Gastrocnemius medialis (tissue), 4 donors: ENCODE data around the gene RAB41.
"Not testable (repeated sequence)": the region's sequence is repeated elsewhere in the genome, so short reads cannot be mapped to it uniquely, and the experiment has no call there.

Experiments
- CTCF ChIP-seq, 5 experiments: fragments of 450-650 bp in 3 of 5; fragments of 200-600 bp in 2 of 5; sonication (generic) in 2 of 5; IDR thresholded peaks in 4 of 5; conservative IDR thresholded peaks in 1 of 5; 1 replicate in 4 of 5; 2 replicates in 1 of 5; pipeline ENCODE4 v1.5.1; 2016 to 2019; ENCODE audit warnings: antibody characterized with exemption in 5 of 5, mild to moderate bottlenecking in 3 of 5, moderate library complexity in 3 of 5
- POLR2A ChIP-seq, 2 donors: fragments of 450-650 bp; IDR thresholded peaks; one replicate each; pipeline ENCODE4 v1.6.1; 2017; ENCODE audit warnings: antibody characterized with exemption in 2 of 2, mild to moderate bottlenecking in 2 of 2, moderate library complexity in 2 of 2

GRCh38 chrX:70274029-70274428 lies 7.9 kb upstream of the RAB41 start:
- not testable (repeated sequence) for TF ChIP-seq CTCF (IDR thresholded peaks at IDR 0.05 in 4 of 5, conservative IDR thresholded peaks at IDR 0.05 in 1 of 5); POLR2A (IDR thresholded peaks at IDR 0.05)
